ENCODE results near the gene THOC5. TPM values are rescaled to one million over a fixed set of nuclear protein-coding genes. Genes with fewer than 3 reads are reported as not detected.
A peak's percentile ranks its signal among the peaks of the same experiment; 100 is the strongest.

The THOC5 gene
- total and polyA plus RNA-seq, 12 donors, result 13.2 to 42.4 (median 27.7) TPM

DNA sequence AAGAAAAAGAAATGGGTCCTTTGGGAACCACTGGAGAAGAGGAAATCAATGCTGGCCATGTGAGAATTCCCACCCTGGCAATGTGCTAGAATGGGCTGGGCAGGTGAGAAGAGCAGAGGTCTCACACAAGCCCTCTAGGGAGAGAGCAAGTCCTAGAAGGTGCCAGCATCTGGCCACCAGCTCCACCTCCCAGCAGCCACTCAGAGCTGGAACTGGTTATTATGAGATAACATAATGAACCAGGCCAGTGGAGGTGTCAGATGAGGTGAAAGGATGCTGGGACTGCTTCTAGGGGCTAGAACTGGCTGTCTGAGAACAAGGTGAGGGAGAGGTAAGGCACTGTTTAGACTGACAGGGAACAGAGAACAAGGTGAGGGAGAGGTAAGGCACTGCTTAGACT lies 44.3 kb downstream of the THOC5 start:
- Histone ChIP-seq H3K4me3 (no peak overlapping the region), H3K27ac (no peak overlapping the region), H3K4me1 (replicated peaks in 1 of 2) (peaks cover 0 to 2% of the 10 kb centered on the region in 2 donors), H3K36me3 (replicated peaks in 1 of 2) (peaks cover 0 to 60% of the 10 kb centered on the region in 2 donors), H3K9me3 (replicated peaks in 1 of 3) (no peaks in the 10 kb centered on the region), H3K27me3 (no peaks in the 10 kb centered on the region)
- TF ChIP-seq POLR2A (IDR thresholded peaks at IDR 0.05), result no peak
- TF ChIP-seq, protein P1, sequence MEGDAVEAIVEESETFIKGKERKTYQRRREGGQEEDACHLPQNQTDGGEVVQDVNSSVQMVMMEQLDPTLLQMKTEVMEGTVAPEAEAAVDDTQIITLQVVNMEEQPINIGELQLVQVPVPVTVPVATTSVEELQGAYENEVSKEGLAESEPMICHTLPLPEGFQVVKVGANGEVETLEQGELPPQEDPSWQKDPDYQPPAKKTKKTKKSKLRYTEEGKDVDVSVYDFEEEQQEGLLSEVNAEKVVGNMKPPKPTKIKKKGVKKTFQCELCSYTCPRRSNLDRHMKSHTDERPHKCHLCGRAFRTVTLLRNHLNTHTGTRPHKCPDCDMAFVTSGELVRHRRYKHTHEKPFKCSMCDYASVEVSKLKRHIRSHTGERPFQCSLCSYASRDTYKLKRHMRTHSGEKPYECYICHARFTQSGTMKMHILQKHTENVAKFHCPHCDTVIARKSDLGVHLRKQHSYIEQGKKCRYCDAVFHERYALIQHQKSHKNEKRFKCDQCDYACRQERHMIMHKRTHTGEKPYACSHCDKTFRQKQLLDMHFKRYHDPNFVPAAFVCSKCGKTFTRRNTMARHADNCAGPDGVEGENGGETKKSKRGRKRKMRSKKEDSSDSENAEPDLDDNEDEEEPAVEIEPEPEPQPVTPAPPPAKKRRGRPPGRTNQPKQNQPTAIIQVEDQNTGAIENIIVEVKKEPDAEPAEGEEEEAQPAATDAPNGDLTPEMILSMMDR (IDR thresholded peaks at IDR 0.05), result no peak
- intact Hi-C loops (cut with DNase I), result no loop called here
- no peak for DNase-seq

DNA sequence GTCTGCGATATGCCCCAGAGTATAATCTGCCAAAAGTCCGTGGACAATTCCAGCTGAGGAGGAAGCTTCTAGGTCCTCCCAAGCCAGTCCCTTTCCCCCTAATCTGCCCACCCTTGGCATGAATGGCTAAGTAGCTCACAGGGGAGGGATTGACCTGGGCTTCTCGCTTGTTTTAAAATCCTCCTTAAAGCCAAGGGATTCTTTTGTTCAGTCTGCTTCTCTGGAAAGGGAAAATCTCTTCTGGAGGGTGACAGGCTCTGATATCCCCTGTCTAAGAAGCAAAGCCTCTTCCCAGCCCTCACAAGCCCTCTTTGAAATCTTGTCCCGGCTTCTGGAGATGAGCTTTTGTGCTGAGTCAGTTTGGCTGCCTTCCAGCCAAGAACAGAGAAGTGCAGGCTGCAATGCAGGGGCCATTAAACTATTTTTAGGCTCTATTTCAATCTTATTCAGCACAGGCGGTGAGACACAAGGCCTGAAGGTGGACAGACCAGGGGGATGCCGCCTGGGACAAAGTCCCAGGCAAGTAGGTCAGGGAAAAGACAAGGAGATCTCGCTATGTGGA lies 49.7 kb downstream of the THOC5 start:
- Histone ChIP-seq H3K4me1 (replicated peaks in 1 of 2) (peaks cover 8 to 12% of the 10 kb centered on the region in 2 donors), H3K27ac (peak overlapping the region in 3 of 5 donors; percentile 14 to 56 (median 32)), H3K27me3 (no peaks in the 10 kb centered on the region), H3K9me3 (replicated peaks in 1 of 3) (no peaks in the 10 kb centered on the region), H3K4me3 (no peak overlapping the region), H3K36me3 (replicated peaks in 1 of 2) (peaks cover 0 to 25% of the 10 kb centered on the region in 2 donors)
- intact Hi-C loops (cut with DNase I), result no loop called here
- no peak for TF ChIP-seq POLR2A (IDR thresholded peaks at IDR 0.05)
- TF ChIP-seq, protein P1 (IDR thresholded peaks at IDR 0.05), result no peak
- 39 to 46% (median 43%) methylated on average over 7 of the region's 7 CpGs for WGBS, 4 donors
- peak; percentile 65 to 89 (median 85) for DNase-seq

DNA sequence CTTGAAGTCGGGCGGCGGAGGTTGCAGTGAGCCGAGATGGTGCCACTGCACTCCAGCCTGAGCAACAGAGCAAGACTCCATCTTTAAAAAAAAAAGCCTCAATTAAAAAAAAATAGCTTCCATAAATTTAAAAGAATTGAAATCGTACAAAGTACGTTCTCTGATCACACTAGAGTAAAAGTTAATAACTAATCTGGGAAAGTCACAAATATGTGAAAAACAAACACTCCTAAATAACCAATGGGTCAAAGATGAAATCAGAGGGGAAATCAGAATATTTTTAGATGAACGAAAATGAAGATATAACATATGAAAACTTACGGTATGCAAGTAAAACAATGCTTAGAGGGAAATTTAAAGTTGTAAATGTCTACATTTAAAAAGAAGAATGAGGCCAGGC lies 53.7 kb downstream of the THOC5 start:
- intact Hi-C loops (cut with DNase I), result no loop called here
- no peak for DNase-seq
- no peak overlapping the region for H3K27ac ChIP-seq
- no peaks in the 10 kb centered on the region for H3K9me3 ChIP-seq (replicated peaks in 1 of 3)
- H3K4me1 ChIP-seq (replicated peaks in 1 of 2), result peaks cover 8 to 12% of the 10 kb centered on the region in 2 donors
- TF ChIP-seq, protein P1 (IDR thresholded peaks at IDR 0.05), result no peak
- TF ChIP-seq POLR2A (IDR thresholded peaks at IDR 0.05), result no peak
- H3K36me3 ChIP-seq (replicated peaks in 1 of 2), result no peaks in the 10 kb centered on the region
- H3K27me3 ChIP-seq, result no peaks in the 10 kb centered on the region
- 90 to 95% (median 94%) methylated on average over 8 of the region's 8 CpGs for WGBS, 4 donors
- H3K4me3 ChIP-seq, result no peak overlapping the region

DNA sequence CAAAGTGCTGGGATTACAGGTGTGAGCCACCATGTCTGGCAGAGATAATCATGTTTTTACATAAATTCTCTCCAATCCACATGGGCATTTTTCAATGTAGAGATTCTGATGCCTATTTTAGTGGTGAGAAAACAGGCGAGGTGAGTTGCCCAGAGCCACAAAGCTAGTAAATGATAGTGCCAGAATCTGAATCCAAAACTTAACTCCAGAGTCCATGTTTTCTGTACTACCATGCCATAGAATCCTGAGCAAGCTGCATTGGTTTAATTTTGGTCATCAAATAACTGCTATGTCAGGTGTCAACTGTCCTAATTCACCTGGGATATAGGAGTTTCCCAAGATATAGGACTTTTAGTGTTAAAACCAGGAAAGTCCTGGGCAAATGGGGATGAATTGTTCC lies 59.9 kb downstream of the THOC5 start:
- Histone ChIP-seq H3K27me3 (no peaks in the 10 kb centered on the region), H3K4me3 (no peak overlapping the region), H3K9me3 (replicated peaks in 1 of 3) (no peaks in the 10 kb centered on the region), H3K27ac (no peak overlapping the region), H3K36me3 (replicated peaks in 1 of 2) (no peaks in the 10 kb centered on the region), H3K4me1 (replicated peaks in 1 of 2) (no peaks in the 10 kb centered on the region)
- intact Hi-C loops (cut with DNase I), result no loop called here
- TF ChIP-seq, protein P1 (IDR thresholded peaks at IDR 0.05), result no peak
- no peak for TF ChIP-seq POLR2A (IDR thresholded peaks at IDR 0.05)
- no peak for DNase-seq
- WGBS, 4 donors, result 89 to 98% (median 93%) methylated on average over 1 of the region's 1 CpG

Measured in adrenal gland (tissue), 12 donors.